Measurements from ENCODE around the gene UGCG.

GRCh38 chr9:111984086-111984802 is 87.6 kb downstream of the UGCG start:
- TF ChIP-seq BHLHE40 (IDR thresholded peaks at IDR 0.05; ENCODE audit: low read depth, low read length): no peak
- TF ChIP-seq CTCF (IDR thresholded peaks at IDR 0.05): no peak
- no peak for TF ChIP-seq TP53 (CRISPR knock-in tag; IDR thresholded peaks at IDR 0.05)
